T-helper 2 cell treated with Interferon-gamma antibody and Interleukin-4, amounts not matched to agents 100 ng/mL and 5 ng/mL, for 36 hours (primary cell): Measurements from ENCODE around the gene RELN. TPM values are rescaled to one million over a fixed set of nuclear protein-coding genes. Genes with fewer than 3 reads are reported as not detected.

Experiments
- intact Hi-C: fragments of 100-400 bp; cut with micrococcal nuclease; formaldehyde crosslinking; loops from one replicate; pipeline ENCODE4 v1.15.1; 2023
- total RNA-seq: library from RNA; stranded (reverse); gene quantifications from 2 replicates; pipeline ENCODE4 v1.2.3, GENCODE V29; 2022

RELN gene
- total RNA-seq, 1 donor from 2014 or later, result not detected

DNA sequence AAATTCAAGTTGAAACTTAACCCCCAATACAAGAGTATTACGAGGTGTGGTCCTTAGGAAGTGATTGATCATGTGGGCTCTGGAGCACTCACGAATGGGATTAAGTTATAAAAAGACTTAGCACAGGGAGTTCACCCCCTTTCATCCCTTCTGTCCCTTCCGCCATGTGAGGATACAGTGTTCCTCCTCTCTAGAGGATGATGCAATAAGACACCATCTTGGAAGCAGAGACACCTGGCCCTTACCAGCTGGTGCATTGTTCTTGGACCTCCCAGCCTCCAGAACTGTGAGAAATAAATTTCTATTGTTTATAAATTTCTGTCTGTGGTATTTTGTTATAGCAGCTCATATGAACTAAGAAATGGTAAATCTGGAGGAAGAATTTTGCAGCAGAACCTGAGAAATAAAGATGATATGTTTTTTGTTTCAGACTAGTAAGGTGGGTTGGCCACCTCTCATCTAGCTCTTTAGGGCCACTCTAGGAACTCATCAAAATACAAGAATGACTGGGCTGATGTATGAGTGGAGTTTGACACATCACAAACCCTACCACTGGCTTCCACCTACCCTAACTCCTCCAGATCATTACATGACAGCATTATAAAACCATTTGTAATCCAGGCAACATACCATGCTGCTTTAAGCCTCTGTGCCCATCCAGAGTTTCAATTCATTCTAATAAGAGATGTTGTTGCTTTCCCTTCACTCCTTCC lies 565.8 kb downstream of the RELN start:
- intact Hi-C loops, result no loop called here

Other genes starting within 250 kb of the RELN start
- 24.8 and 25.4 TPM in 2 replicates for gene ORC5, start 218.4 kb upstream of the RELN start, total RNA-seq